ENCODE measurements around the gene C20orf144.

DNA sequence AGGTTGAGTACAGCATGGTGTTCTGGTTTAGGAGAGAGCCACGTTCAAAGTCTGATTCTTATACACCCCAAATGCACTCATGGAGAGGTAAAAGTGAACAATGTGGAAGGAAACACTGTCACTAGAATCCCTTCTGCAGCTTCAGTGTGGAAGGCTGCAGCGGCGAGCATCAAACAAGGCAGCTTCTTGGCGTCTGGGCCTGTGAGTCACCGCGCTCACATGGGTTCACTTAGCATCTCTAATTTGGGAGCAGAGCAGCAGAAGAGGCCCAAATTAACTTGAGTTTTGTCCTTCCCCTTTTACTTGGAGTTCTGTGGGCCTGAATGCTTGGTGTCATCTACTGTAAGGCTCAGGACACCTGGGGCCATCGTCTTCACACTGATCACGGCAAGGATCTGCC lies 35.0 kb downstream of the C20orf144 start:
- TF ChIP-seq, protein P1, sequence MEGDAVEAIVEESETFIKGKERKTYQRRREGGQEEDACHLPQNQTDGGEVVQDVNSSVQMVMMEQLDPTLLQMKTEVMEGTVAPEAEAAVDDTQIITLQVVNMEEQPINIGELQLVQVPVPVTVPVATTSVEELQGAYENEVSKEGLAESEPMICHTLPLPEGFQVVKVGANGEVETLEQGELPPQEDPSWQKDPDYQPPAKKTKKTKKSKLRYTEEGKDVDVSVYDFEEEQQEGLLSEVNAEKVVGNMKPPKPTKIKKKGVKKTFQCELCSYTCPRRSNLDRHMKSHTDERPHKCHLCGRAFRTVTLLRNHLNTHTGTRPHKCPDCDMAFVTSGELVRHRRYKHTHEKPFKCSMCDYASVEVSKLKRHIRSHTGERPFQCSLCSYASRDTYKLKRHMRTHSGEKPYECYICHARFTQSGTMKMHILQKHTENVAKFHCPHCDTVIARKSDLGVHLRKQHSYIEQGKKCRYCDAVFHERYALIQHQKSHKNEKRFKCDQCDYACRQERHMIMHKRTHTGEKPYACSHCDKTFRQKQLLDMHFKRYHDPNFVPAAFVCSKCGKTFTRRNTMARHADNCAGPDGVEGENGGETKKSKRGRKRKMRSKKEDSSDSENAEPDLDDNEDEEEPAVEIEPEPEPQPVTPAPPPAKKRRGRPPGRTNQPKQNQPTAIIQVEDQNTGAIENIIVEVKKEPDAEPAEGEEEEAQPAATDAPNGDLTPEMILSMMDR (IDR thresholded peaks at IDR 0.05), result no peak
- TF ChIP-seq, protein P2, sequence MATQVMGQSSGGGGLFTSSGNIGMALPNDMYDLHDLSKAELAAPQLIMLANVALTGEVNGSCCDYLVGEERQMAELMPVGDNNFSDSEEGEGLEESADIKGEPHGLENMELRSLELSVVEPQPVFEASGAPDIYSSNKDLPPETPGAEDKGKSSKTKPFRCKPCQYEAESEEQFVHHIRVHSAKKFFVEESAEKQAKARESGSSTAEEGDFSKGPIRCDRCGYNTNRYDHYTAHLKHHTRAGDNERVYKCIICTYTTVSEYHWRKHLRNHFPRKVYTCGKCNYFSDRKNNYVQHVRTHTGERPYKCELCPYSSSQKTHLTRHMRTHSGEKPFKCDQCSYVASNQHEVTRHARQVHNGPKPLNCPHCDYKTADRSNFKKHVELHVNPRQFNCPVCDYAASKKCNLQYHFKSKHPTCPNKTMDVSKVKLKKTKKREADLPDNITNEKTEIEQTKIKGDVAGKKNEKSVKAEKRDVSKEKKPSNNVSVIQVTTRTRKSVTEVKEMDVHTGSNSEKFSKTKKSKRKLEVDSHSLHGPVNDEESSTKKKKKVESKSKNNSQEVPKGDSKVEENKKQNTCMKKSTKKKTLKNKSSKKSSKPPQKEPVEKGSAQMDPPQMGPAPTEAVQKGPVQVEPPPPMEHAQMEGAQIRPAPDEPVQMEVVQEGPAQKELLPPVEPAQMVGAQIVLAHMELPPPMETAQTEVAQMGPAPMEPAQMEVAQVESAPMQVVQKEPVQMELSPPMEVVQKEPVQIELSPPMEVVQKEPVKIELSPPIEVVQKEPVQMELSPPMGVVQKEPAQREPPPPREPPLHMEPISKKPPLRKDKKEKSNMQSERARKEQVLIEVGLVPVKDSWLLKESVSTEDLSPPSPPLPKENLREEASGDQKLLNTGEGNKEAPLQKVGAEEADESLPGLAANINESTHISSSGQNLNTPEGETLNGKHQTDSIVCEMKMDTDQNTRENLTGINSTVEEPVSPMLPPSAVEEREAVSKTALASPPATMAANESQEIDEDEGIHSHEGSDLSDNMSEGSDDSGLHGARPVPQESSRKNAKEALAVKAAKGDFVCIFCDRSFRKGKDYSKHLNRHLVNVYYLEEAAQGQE (IDR thresholded peaks at IDR 0.05; ENCODE audit: insufficient read depth in 1 of 2, low read depth in 2 of 2, low read length in 1 of 2), result no peak
- TF ChIP-seq TCF7L2 (IDR thresholded peaks at IDR 0.05; ENCODE audit: low read depth, low read length), result no peak
